ENCODE data around the gene IFITM2. TPM values are rescaled to one million over a fixed set of nuclear protein-coding genes. Genes with fewer than 3 reads are reported as not detected.
"Not testable (repeated sequence)": the region's sequence is repeated elsewhere in the genome, so short reads cannot be mapped to it uniquely, and the experiment has no call there.

IFITM2 gene
- total and polyA plus RNA-seq, 2 experiments from 2014 or later, result 59.2 to 504 TPM

DNA sequence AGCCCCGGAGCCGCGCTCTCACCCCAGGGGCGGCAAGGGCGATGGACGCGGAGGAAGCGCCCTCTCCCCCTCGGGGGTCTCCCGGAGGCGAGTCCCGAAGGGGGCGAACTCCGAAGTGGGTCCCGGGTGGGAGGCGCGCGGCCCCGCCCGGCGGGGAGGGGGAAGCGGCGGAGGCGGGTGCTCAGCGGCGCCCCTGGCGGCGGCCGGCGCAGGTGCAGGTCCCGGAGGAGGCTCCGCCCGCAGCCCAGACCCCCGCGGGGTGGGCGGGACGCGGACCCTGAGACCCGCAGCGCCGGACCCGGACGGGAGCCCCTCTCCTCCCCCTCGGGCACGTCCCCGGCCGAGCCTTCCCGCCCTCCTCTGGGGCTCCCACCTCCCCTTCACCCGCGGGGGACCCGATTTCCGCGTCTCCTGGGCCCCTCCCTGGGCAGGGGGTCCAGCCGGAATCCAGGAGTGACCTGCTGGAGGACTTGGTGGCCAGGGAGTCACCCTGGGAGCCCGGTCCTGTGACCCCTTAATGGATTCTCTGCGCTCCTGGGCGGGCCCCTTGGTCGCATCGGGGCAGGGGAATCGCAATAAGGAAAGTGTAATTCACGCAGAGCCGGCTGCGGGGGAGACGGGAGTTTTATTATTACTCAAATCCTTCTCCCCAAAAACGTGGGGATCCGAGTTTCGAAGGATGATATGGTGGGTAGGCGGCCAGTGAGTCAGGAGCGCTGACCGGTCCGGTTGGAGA lies 3.6 kb downstream of the IFITM2 start:
- not testable (repeated sequence) for H4K20me1 ChIP-seq (ENCODE audit: insufficient read depth, poor library complexity, severe bottlenecking); H3K36me3 ChIP-seq (replicated peaks; ENCODE audit: insufficient read depth, low read depth); H3K9me3 ChIP-seq (ENCODE audit: low read depth); DNase-seq (ENCODE audit: low spot score); H3K9me2 ChIP-seq (replicated peaks; ENCODE audit: insufficient read depth); H3K4me3 ChIP-seq; H2AFZ ChIP-seq; H3K27me3 ChIP-seq; H3K27ac ChIP-seq
- Histone ChIP-seq H3K4me1 (ENCODE audit: insufficient read depth) (peaks cover 46% of the 10 kb centered on the region), H3K4me2 (peak overlapping the region; percentile 84), H3K79me2 (peaks cover 21% of the 10 kb centered on the region)
- WGBS (ENCODE audit: low lambda C conversion rate, missing lambda C conversion rate), result 10% methylated on average over 11 of the region's 71 CpGs

DNA sequence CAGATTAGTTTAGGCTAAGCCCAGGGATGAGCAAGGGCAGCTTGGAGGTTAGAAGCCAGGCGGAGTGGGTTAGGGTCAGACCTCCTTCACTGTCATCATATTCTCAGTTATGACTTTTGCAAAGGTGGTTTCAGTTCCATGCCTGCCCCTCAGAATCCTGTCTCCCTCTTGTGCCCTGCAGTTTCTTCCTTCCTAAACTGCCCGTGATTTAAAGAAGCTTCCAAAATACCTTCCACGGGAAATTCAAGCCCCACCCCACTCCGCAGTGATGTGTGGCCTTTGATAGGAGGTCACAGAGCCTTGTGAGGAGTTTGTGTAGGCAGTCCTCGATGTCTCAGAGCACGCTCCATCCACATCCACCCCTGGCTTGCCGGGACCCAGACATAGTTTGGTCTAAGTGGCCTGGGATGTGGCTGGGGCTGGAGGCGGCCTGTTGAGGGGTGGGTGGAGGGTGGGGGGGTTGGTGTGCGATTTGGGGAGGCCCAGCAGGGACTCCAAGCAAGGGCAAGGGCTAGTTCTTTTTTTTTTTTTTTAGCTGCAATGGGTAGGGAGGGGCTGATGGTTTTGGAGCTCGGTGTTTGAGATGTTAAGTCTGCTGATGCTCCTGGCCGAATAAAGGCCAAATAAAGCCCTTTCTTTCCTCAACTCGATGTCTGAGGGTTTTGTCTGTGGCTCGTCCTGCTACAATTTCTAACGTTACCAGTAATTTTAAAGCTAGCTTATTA lies 4.6 kb downstream of the IFITM2 start:
- WGBS (ENCODE audit: low lambda C conversion rate, missing lambda C conversion rate), result 62% methylated on average over 12 of the region's 14 CpGs
- no peak overlapping the region for H3K4me3 ChIP-seq

DNA sequence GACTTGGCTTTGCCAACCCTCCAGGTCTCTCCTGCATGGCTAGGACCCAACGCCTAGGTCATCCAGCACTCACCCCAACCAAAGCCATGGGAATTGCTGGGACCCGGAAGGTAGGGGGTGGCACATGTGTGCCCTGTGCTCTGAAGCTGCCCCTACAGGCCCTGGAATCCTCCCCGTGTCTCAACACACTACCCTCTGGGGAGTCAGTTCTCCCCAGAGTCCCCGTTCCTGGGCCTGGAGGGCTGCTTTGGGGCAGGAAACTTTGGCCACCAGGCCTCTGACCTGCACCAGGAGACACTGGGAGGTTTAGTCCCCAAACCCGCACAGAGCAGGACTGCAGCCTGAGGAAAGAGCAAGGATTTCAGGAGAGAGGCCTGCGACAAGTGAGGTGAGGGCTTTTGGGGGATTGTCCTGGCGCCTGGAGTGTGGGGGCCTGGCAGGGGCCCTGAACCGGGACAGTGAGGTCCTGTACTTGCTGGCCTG lies 5.7 kb downstream of the IFITM2 start:
- Histone ChIP-seq H4K20me1 (ENCODE audit: insufficient read depth, poor library complexity, severe bottlenecking) (no peaks in the 10 kb centered on the region), H3K9me2 (replicated peaks; ENCODE audit: insufficient read depth) (no peaks in the 10 kb centered on the region), H3K36me3 (replicated peaks; ENCODE audit: insufficient read depth, low read depth) (no peaks in the 10 kb centered on the region), H3K4me1 (ENCODE audit: insufficient read depth) (peaks cover 53% of the 10 kb centered on the region), H3K9me3 (ENCODE audit: low read depth) (no peaks in the 10 kb centered on the region), H3K4me2 (peak overlapping the region; percentile 84), H2AFZ (no peak overlapping the region), H3K27me3 (peaks cover 14% of the 10 kb centered on the region), H3K79me2 (peaks cover 35% of the 10 kb centered on the region), H3K27ac (peak overlapping the region; percentile 89), H3K4me3 (no peak overlapping the region)
- TF ChIP-seq EZH2 (IDR thresholded peaks at IDR 0.05; ENCODE audit: borderline replicate concordance) (no peak), EZH2phosphoT487 (IDR thresholded peaks at IDR 0.05; ENCODE audit: low read depth, severe bottlenecking, unreplicated experiment) (no peak)
- TF ChIP-seq, protein P1, sequence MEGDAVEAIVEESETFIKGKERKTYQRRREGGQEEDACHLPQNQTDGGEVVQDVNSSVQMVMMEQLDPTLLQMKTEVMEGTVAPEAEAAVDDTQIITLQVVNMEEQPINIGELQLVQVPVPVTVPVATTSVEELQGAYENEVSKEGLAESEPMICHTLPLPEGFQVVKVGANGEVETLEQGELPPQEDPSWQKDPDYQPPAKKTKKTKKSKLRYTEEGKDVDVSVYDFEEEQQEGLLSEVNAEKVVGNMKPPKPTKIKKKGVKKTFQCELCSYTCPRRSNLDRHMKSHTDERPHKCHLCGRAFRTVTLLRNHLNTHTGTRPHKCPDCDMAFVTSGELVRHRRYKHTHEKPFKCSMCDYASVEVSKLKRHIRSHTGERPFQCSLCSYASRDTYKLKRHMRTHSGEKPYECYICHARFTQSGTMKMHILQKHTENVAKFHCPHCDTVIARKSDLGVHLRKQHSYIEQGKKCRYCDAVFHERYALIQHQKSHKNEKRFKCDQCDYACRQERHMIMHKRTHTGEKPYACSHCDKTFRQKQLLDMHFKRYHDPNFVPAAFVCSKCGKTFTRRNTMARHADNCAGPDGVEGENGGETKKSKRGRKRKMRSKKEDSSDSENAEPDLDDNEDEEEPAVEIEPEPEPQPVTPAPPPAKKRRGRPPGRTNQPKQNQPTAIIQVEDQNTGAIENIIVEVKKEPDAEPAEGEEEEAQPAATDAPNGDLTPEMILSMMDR (IDR thresholded peaks at IDR 0.05; ENCODE audit: poor library complexity), result no peak
- no peak for DNase-seq (ENCODE audit: low spot score)
- 51% methylated on average over 8 of the region's 8 CpGs for WGBS (ENCODE audit: low lambda C conversion rate, missing lambda C conversion rate)

More for the DNA sequence above, 4.6 kb downstream of the IFITM2 start:
- peak overlapping the region; percentile 89 for H3K27ac ChIP-seq
- no peak for DNase-seq (ENCODE audit: low spot score)
- H3K27me3 ChIP-seq, result peaks cover 9% of the 10 kb centered on the region
- H4K20me1 ChIP-seq (ENCODE audit: insufficient read depth, poor library complexity, severe bottlenecking), result no peaks in the 10 kb centered on the region
- no peak overlapping the region for H2AFZ ChIP-seq
- peaks cover 32% of the 10 kb centered on the region for H3K79me2 ChIP-seq
- no peaks in the 10 kb centered on the region for H3K36me3 ChIP-seq (replicated peaks; ENCODE audit: insufficient read depth, low read depth)
- no peaks in the 10 kb centered on the region for H3K9me2 ChIP-seq (replicated peaks; ENCODE audit: insufficient read depth)
- H3K9me3 ChIP-seq (ENCODE audit: low read depth), result no peaks in the 10 kb centered on the region
- H3K4me2 ChIP-seq, result peak overlapping the region; percentile 84
- peaks cover 53% of the 10 kb centered on the region for H3K4me1 ChIP-seq (ENCODE audit: insufficient read depth)
- TF ChIP-seq EZH2 (IDR thresholded peaks at IDR 0.05; ENCODE audit: borderline replicate concordance) (no peak), EZH2phosphoT487 (IDR thresholded peaks at IDR 0.05; ENCODE audit: low read depth, severe bottlenecking, unreplicated experiment) (no peak)
- TF ChIP-seq, protein P1 (IDR thresholded peaks at IDR 0.05; ENCODE audit: poor library complexity), result no peak

Measured in hepatocyte (in vitro differentiated cells).